Heart left ventricle (tissue), 16 donors: ENCODE measurements around the gene STC2. TPM values are rescaled to one million over a fixed set of nuclear protein-coding genes. Genes with fewer than 3 reads are reported as not detected.

Experiments used
- ATAC-seq, 4 donors: fragments of 200-7000 bp; cut with Tn5 transposase; one replicate each; pipeline ENCODE4 v1.9.1; 2020 to 2022; ENCODE audit warnings: moderate library complexity in 4 of 4, mild to moderate bottlenecking in 3 of 4, moderate number of reproducible peaks in 1 of 4
- DNase-seq, 5 donors: peaks; one replicate each; pipeline ENCODE4 v3.0.0-alpha.2; 2020
- H3K27ac ChIP-seq, 12 donors: fragments of 200-600 bp; sonication (generic) in 4 of 12; one replicate each; pipeline versions ENCODE4 v1.5.0 to v1.8.0; 2016 to 2022; ENCODE audit warnings: mild to moderate bottlenecking in 2 of 12
- H3K27me3 ChIP-seq, 9 donors: fragments of 200-600 bp; sonication (generic) in 2 of 9; one replicate each; pipeline versions ENCODE4 v1.5.1 to v1.8.0; 2016 to 2022; ENCODE audit warnings: mild to moderate bottlenecking in 3 of 9
- H3K36me3 ChIP-seq, 9 donors: fragments of 200-600 bp; sonication (generic) in 2 of 9; one replicate each; pipeline versions ENCODE4 v1.5.0 to v1.8.0; 2018 to 2022; ENCODE audit warnings: mild to moderate bottlenecking in 2 of 9
- H3K4me1 ChIP-seq, 12 donors: fragments of 200-600 bp; sonication (generic) in 4 of 12; one replicate each; pipeline versions ENCODE4 v1.5.0 to v1.8.0; 2016 to 2022; ENCODE audit warnings: mild to moderate bottlenecking in 3 of 12
- H3K4me3 ChIP-seq, 12 donors: fragments of 200-600 bp; sonication (generic) in 4 of 12; one replicate each; pipeline versions ENCODE4 v1.5.0 to v1.8.0; 2017 to 2022; ENCODE audit warnings: mild to moderate bottlenecking in 9 of 12, moderate library complexity in 4 of 12
- H3K9me3 ChIP-seq, 12 donors: fragments of 200-600 bp; sonication (generic) in 4 of 12; one replicate each; pipeline versions ENCODE4 v1.5.0 to v1.8.0; 2016 to 2022; ENCODE audit warnings: mild to moderate bottlenecking in 1 of 12
- CTCF ChIP-seq, 12 donors: fragments of 200-600 bp; sonication (generic) in 4 of 12; IDR thresholded peaks; one replicate each; pipeline versions ENCODE4 v1.5.0 to v1.8.0; 2018 to 2022; ENCODE audit warnings: antibody characterized with exemption in 12 of 12, mild to moderate bottlenecking in 5 of 12
- POLR2A ChIP-seq, 2 donors: fragments of 450-650 bp; IDR thresholded peaks; one replicate each; pipeline ENCODE4 v1.6.1; 2017; ENCODE audit warnings: antibody characterized with exemption in 2 of 2, mild to moderate bottlenecking in 2 of 2, moderate library complexity in 2 of 2
- WGBS, 4 donors: extraction: QIAGEN DNeasy Blood & Tissue Kit in 2 of 4; methylation state at CpG; one replicate each; pipeline versions ENCODE4 v1.1.5 to v1.1.7; 2013 to 2018; 5-methylcytosine and 5-hydroxymethylcytosine counted together
- intact Hi-C, 10 donors: fragments of 100-400 bp; cut with DNase I; formaldehyde crosslinking; loops; one replicate each; pipeline versions ENCODE4 v1.11.1 to v1.14.2; 2022
- polyA plus RNA-seq, 2 donors: library from polyadenylated mRNA; stranded (reverse); fragments of 200-250 nt; gene quantifications; one replicate each; pipeline ENCODE4 v1.2.3, GENCODE V29; 2013
- total RNA-seq, 9 donors: library from RNA; depleted of rRNA in 2 of 9; stranded (reverse); fragments of >200 nt in 2 of 9; fragmentation: NEBNext Ultra II Directional in 3 of 9; extraction: Animal tissue kit (Norgen Biotek cat#: 25700) in 3 of 9; gene quantifications; one replicate each; pipeline versions ENCODE4 v1.1.0 to v1.2.4, GENCODE V29; 2016 to 2023
- donor health status: ischemic (EF 13 %, LVEDD 7.1; RV severe dilation, severe dysfunction).
- donor health status: healthy with polysubstance abuse.
- donor health status: DM: no; HTN: yes; CAD: no.
- donor health status: DM: no; HTN: no; CAD: no.
- donor health status: ischemic (EF 25% LVEDD 6.9; RV normal size, moderate dysfunction).
- donor health status: ischemic (EF 25% LVEDD 5.7; RV mildly dilated, moderate dysfunction).
- donor health status: healthy.
- donor health status: DM: yes; HTN: yes; CAD: no.
- donor health status: ischemic (EF 35%, LVEDD 5.7; RV mildly dilated, moderate dysfunction).
- donor health status: nonischemic (EF 11% LVEDD 7.7; RV severe dilation, severe dysfunction).
- donor health status: DM: yes; HTN: yes; CAD: no.
- donor health status: PGD.
- donor health status: ischemic (EF 29% LVEDD 5.4; RV normal size, mild dysfunction).
- donor health status: nonischemic (EF 23%, LVEDD 6.1; RV moderate dilation, normal function).

The STC2 gene
- total and polyA plus RNA-seq, 11 donors = 3.9 to 15.2 (median 8.6) TPM

- no peak for TF ChIP-seq CTCF (IDR thresholded peaks at IDR 0.05)
- no peak for TF ChIP-seq POLR2A (IDR thresholded peaks at IDR 0.05)
- 85 to 93% (median 91%) methylated on average over 7 of the region's 7 CpGs for WGBS, 4 donors
- DNase-seq (no peak), ATAC-seq (no peak)
- H3K27me3 ChIP-seq = no peaks in the 10 kb centered on the region
- H3K9me3 ChIP-seq = no peaks in the 10 kb centered on the region
- peak overlapping the region in 11 of 12 donors; percentile 21 to 88 (median 79) for H3K27ac ChIP-seq
- H3K4me3 ChIP-seq = no peak overlapping the region
- H3K4me1 ChIP-seq = peaks cover 7 to 70% (median 47%) of the 10 kb centered on the region in 12 donors
- H3K36me3 ChIP-seq = peaks cover 0 to 7% (median 0%) of the 10 kb centered on the region in 9 donors
- intact Hi-C loops = no loop called here
Observed at GRCh38 chr5:173318881-173319620, 9.2 kb downstream of the STC2 start.

GRCh38 chr5:173318330-173318729, 9.9 kb downstream of the STC2 start:
- TF ChIP-seq POLR2A (IDR thresholded peaks at IDR 0.05) = no peak
- TF ChIP-seq CTCF (IDR thresholded peaks at IDR 0.05) = no peak
- Histone ChIP-seq H3K36me3 (peaks cover 0 to 7% (median 0%) of the 10 kb centered on the region in 9 donors), H3K4me3 (no peak overlapping the region), H3K27me3 (no peaks in the 10 kb centered on the region), H3K27ac (no peak overlapping the region), H3K4me1 (peaks cover 5 to 62% (median 40%) of the 10 kb centered on the region in 12 donors), H3K9me3 (no peaks in the 10 kb centered on the region)
- intact Hi-C loops = no loop called here
- ATAC-seq = no peak
- DNase-seq = no peak
- 94 to 98% (median 95%) methylated on average over 2 of the region's 2 CpGs for WGBS, 4 donors

- intact Hi-C loops = no loop called here
- 93 to 96% (median 95%) methylated on average over 18 of the region's 18 CpGs for WGBS, 4 donors
- DNase-seq (no peak), ATAC-seq (no peak)
- no peaks in the 10 kb centered on the region for H3K27me3 ChIP-seq
- TF ChIP-seq POLR2A (IDR thresholded peaks at IDR 0.05) (no peak), CTCF (IDR thresholded peaks at IDR 0.05) (no peak)
- peaks cover 5 to 58% (median 36%) of the 10 kb centered on the region in 12 donors for H3K4me1 ChIP-seq
- H3K36me3 ChIP-seq = peaks cover 0 to 7% (median 0%) of the 10 kb centered on the region in 9 donors
- no peak overlapping the region for H3K27ac ChIP-seq
- H3K9me3 ChIP-seq = no peaks in the 10 kb centered on the region
- H3K4me3 ChIP-seq = no peak overlapping the region
Observed at GRCh38 chr5:173317852-173318251, 10.4 kb downstream of the STC2 start.

GRCh38 chr5:173317091-173317730, 11.0 kb downstream of the STC2 start:
- Histone ChIP-seq H3K4me1 (peaks cover 5 to 56% (median 31%) of the 10 kb centered on the region in 12 donors), H3K27ac (no peak overlapping the region), H3K9me3 (no peaks in the 10 kb centered on the region), H3K27me3 (no peaks in the 10 kb centered on the region), H3K4me3 (no peak overlapping the region), H3K36me3 (peaks cover 0 to 7% (median 0%) of the 10 kb centered on the region in 9 donors)
- intact Hi-C loops = no loop called here
- WGBS, 4 donors = 83 to 91% (median 86%) methylated on average over 23 of the region's 23 CpGs
- TF ChIP-seq POLR2A (IDR thresholded peaks at IDR 0.05) = no peak
- no peak for TF ChIP-seq CTCF (IDR thresholded peaks at IDR 0.05)
- DNase-seq (no peak), ATAC-seq (no peak)
